ENCODE results near the gene RHBDL1.

DNA sequence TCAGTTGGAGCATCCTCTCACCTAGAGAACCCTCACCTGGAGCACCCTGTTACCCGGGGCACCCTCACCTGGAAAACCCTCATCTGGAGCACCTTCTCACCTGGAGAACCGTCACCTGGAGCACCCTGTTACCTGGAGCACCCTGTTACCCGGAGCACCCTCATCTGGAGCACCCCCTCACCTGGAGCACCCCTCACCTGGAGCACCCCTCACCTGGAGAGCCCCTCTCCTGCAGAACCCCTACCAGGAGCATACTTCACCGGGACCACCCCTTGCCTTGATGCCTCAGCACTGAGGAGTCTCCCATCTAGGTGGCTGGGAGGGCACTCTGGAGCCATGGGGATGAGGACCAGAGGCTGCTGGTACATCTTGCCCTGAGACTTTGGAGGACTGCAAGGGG is 33.5 kb downstream of the RHBDL1 start:
- TF ChIP-seq TAF1 (IDR thresholded peaks at IDR 0.05; ENCODE audit: borderline replicate concordance, insufficient read depth, low read length) = no peak
- TF ChIP-seq, protein P1, sequence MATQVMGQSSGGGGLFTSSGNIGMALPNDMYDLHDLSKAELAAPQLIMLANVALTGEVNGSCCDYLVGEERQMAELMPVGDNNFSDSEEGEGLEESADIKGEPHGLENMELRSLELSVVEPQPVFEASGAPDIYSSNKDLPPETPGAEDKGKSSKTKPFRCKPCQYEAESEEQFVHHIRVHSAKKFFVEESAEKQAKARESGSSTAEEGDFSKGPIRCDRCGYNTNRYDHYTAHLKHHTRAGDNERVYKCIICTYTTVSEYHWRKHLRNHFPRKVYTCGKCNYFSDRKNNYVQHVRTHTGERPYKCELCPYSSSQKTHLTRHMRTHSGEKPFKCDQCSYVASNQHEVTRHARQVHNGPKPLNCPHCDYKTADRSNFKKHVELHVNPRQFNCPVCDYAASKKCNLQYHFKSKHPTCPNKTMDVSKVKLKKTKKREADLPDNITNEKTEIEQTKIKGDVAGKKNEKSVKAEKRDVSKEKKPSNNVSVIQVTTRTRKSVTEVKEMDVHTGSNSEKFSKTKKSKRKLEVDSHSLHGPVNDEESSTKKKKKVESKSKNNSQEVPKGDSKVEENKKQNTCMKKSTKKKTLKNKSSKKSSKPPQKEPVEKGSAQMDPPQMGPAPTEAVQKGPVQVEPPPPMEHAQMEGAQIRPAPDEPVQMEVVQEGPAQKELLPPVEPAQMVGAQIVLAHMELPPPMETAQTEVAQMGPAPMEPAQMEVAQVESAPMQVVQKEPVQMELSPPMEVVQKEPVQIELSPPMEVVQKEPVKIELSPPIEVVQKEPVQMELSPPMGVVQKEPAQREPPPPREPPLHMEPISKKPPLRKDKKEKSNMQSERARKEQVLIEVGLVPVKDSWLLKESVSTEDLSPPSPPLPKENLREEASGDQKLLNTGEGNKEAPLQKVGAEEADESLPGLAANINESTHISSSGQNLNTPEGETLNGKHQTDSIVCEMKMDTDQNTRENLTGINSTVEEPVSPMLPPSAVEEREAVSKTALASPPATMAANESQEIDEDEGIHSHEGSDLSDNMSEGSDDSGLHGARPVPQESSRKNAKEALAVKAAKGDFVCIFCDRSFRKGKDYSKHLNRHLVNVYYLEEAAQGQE (IDR thresholded peaks at IDR 0.05; ENCODE audit: insufficient read depth in 1 of 2, low read depth in 2 of 2, low read length in 2 of 2) = no peak

Measured in PFSK-1 (cell line).